Trophoblast cell (in vitro differentiated cells and primary cell): Measurements from ENCODE around the gene COASY.

ENCODE experiments used
- DNase-seq, 2 donors: peaks; one replicate each; pipeline ENCODE4 v3.0.0-alpha.2; 2016
- H2AFZ ChIP-seq: 2 replicates; pipeline ENCODE4 v1.6.1; 2013; ENCODE audit warnings: low read length, moderate library complexity, mild to moderate bottlenecking; ENCODE audit not compliant: insufficient read depth, poor library complexity
- H2AK5ac ChIP-seq: 2 replicates; pipeline ENCODE4 v1.6.1; 2013; ENCODE audit warnings: mild to moderate bottlenecking, low read length
- H2BK120ac ChIP-seq: 2 replicates; pipeline ENCODE4 v1.6.1; 2013; ENCODE audit warnings: low read length, mild to moderate bottlenecking, moderate library complexity; ENCODE audit not compliant: insufficient read depth, poor library complexity
- H2BK12ac ChIP-seq: 2 replicates; pipeline ENCODE4 v1.6.1; 2013; ENCODE audit warnings: mild to moderate bottlenecking, low read length, moderate library complexity
- H2BK5ac ChIP-seq: 2 replicates; pipeline ENCODE4 v1.6.1; 2013; ENCODE audit warnings: low read length, low read depth, moderate library complexity, mild to moderate bottlenecking; ENCODE audit not compliant: poor library complexity
- H3K14ac ChIP-seq: 2 replicates; pipeline ENCODE4 v1.6.1; 2013; ENCODE audit warnings: mild to moderate bottlenecking, low read length
- H3K18ac ChIP-seq: 2 replicates; pipeline ENCODE4 v1.6.1; 2013; ENCODE audit warnings: mild to moderate bottlenecking, low read length
- H3K23ac ChIP-seq: 2 replicates; pipeline ENCODE4 v1.6.1; 2013; ENCODE audit warnings: low read length
- H3K27ac ChIP-seq: 2 replicates; pipeline ENCODE4 v1.5.1; 2013; ENCODE audit warnings: low read depth, mild to moderate bottlenecking, inconsistent platforms, low read length, moderate library complexity
- H3K27me3 ChIP-seq: 2 replicates; pipeline ENCODE4 v1.6.1; 2013; ENCODE audit warnings: inconsistent platforms, mild to moderate bottlenecking, low read length, moderate library complexity; ENCODE audit not compliant: insufficient read depth
- H3K36me3 ChIP-seq, 2 experiments: 1 replicate in 1 of 2; 2 replicates in 1 of 2; pipeline ENCODE4 v1.6.1; 2013; ENCODE audit warnings: low read length in 2 of 2, mild to moderate bottlenecking in 2 of 2, moderate library complexity in 1 of 2; ENCODE audit not compliant: insufficient read depth in 2 of 2, control insufficient read depth in 1 of 2
- H3K4ac ChIP-seq: 2 replicates; pipeline ENCODE4 v1.6.1; 2013; ENCODE audit warnings: low read depth, mild to moderate bottlenecking, low read length, moderate library complexity
- H3K4me1 ChIP-seq, 2 experiments: 1 replicate in 1 of 2; 2 replicates in 1 of 2; pipeline ENCODE4 v1.6.1; 2013; ENCODE audit warnings: low read length in 2 of 2, mild to moderate bottlenecking in 2 of 2, moderate library complexity in 1 of 2; ENCODE audit not compliant: insufficient read depth in 2 of 2, control insufficient read depth in 1 of 2
- H3K4me2 ChIP-seq: 2 replicates; pipeline ENCODE4 v1.6.1; 2013; ENCODE audit warnings: inconsistent platforms, mild to moderate bottlenecking, low read length, moderate library complexity
- H3K4me3 ChIP-seq: 2 replicates; pipeline ENCODE4 v1.5.1; 2013; ENCODE audit warnings: mild to moderate bottlenecking, low read depth, low read length, inconsistent platforms
- H3K79me1 ChIP-seq: one replicate; pipeline ENCODE4 v1.6.1; 2013; ENCODE audit warnings: low read length
- H3K79me2 ChIP-seq: 2 replicates; pipeline ENCODE4 v1.6.1; 2013; ENCODE audit warnings: low read length, mild to moderate bottlenecking; ENCODE audit not compliant: control insufficient read depth, insufficient read depth, poor library complexity
- H3K9ac ChIP-seq: 2 replicates; pipeline ENCODE4 v1.6.1; 2013; ENCODE audit warnings: mild to moderate bottlenecking, low read length
- H3K9me3 ChIP-seq: 2 replicates; pipeline ENCODE4 v1.6.1; 2013; ENCODE audit warnings: low read depth, mild to moderate bottlenecking, control low read depth, inconsistent platforms, low read length; ENCODE audit not compliant: insufficient read depth
- H4K12ac ChIP-seq: 2 replicates; pipeline ENCODE4 v1.6.1; 2013; ENCODE audit warnings: low read depth, mild to moderate bottlenecking, low read length, moderate library complexity
- H4K8ac ChIP-seq: 2 replicates; pipeline ENCODE4 v1.6.1; 2013; ENCODE audit warnings: low read depth, mild to moderate bottlenecking, low read length, moderate library complexity
- H4K91ac ChIP-seq: one replicate; pipeline ENCODE4 v1.6.1; 2013; ENCODE audit warnings: low read depth, mild to moderate bottlenecking, low read length, moderate library complexity
- WGBS: extraction: QIAGEN DNeasy Blood & Tissue Kit; methylation state at CpG from one replicate; pipeline ENCODE4 v1.1.7; 2013; ENCODE audit warnings: missing lambda C conversion rate; ENCODE audit not compliant: insufficient read length, insufficient coverage; ENCODE audit errors: extremely low coverage; 5-methylcytosine and 5-hydroxymethylcytosine counted together

The COASY gene

DNA sequence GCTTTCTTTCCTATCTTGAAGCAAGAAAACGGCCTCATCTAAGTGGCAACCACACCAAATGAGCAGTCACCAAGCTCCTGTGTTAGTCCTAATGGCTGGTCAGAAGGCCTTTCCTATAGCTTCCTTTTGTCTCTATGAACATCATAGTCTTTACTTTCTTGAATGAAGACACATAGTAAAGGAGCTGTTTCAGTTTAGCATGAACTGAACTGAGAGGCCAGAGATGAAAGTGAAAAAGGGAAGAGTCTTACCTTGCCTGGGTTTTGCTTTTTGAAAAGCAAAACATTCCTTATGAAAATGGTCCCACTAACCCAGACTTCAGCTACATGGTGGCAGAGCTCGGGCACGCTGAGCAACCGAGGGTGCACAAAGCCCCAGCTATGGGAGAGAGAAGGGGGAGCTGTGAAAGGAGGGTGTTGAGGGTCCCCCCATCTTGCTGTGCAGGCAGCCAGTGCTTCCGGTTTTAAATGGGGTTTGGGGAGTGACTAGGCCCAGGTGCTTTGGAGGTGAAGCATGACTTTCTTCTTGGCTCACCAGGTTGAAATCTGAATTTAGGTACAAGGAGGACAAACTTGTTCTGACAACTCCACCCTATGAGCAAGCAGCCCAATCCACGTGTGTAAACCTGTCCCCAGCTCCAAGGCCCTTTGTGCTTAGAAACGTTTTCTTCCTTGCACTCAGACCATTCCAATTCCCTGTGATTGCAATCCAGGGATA is 24.7 kb downstream of the COASY start:
- no peak for DNase-seq
- Histone ChIP-seq H3K9ac (no peak overlapping the region), H3K27ac (no peak overlapping the region), H3K23ac (no peak overlapping the region), H3K4me1 (no peaks in the 10 kb centered on the region), H2BK120ac (no peak overlapping the region), H2AK5ac (no peak overlapping the region), H3K9me3 (peaks cover 2% of the 10 kb centered on the region), H3K18ac (no peak overlapping the region), H2AFZ (no peak overlapping the region), H4K8ac (no peak overlapping the region), H3K36me3 (peaks cover 40 to 68% of the 10 kb centered on the region in 2 experiments), H2BK12ac (no peak overlapping the region), H3K4me3 (no peak overlapping the region), H3K4me2 (no peak overlapping the region), H3K79me1 (no peaks in the 10 kb centered on the region), H3K27me3 (no peaks in the 10 kb centered on the region), H3K14ac (no peak overlapping the region), H3K4ac (no peak overlapping the region), H3K79me2 (no peaks in the 10 kb centered on the region), H4K12ac (no peak overlapping the region), H4K91ac (no peak overlapping the region), H2BK5ac (no peak overlapping the region)
- no CpG with 5 or more reads among the region's 7 CpGs for WGBS

DNA sequence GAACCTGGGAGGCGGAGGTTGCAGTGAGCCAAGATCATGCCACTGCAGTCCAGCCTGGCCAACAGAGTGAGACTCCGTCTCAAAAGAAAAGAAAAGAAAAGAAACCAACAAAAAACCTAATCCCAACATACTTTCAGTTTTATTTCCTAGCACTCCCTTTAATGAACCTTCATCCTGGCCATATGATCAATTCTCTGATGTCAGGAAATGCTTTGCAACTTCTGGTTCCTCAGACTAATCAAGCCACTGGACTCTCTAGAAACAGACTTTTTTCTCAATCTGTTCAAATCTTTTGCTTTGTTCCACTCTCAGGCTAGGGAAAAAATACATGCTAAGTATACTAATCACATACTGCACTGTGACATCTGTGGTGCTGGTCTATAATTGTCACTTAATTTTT is 28.9 kb downstream of the COASY start:
- Histone ChIP-seq H4K91ac (no peak overlapping the region), H4K12ac (no peak overlapping the region), H3K4me3 (no peak overlapping the region), H2BK5ac (no peak overlapping the region), H3K27ac (no peak overlapping the region), H3K9ac (no peak overlapping the region), H3K23ac (no peak overlapping the region), H3K9me3 (peaks cover 2% of the 10 kb centered on the region), H3K4me2 (no peak overlapping the region), H3K79me1 (no peaks in the 10 kb centered on the region), H4K8ac (no peak overlapping the region), H2AFZ (no peak overlapping the region), H3K36me3 (peaks cover 13 to 36% of the 10 kb centered on the region in 2 experiments), H3K18ac (no peak overlapping the region), H2BK12ac (no peak overlapping the region), H3K14ac (no peak overlapping the region), H2AK5ac (no peak overlapping the region), H2BK120ac (no peak overlapping the region), H3K79me2 (no peaks in the 10 kb centered on the region), H3K4me1 (no peaks in the 10 kb centered on the region), H3K27me3 (no peaks in the 10 kb centered on the region), H3K4ac (no peak overlapping the region)
- no CpG with 5 or more reads among the region's 2 CpGs for WGBS
- no peak for DNase-seq

DNA sequence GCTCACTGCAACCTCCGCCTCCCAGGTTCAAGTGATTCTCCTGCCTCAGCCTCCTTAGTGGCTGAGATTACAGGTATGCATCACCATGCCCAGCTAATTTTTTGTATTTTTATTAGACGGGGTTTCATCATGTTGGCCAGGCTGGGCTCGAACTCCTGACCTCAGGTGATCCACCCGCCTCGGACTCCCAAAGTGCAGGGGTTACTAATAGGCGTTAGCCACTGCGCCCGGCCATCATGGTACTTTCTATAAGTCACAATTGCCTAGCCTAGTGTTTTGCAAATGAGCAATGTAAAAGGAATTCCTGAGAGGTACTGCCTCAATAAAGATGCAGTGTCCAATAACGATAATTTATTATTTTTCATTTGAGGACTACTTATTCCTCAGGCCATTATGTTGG is 29.5 kb downstream of the COASY start:
- no peak overlapping the region for H2BK120ac ChIP-seq
- H3K14ac ChIP-seq = no peak overlapping the region
- peaks cover 2% of the 10 kb centered on the region for H3K9me3 ChIP-seq
- H4K12ac ChIP-seq = no peak overlapping the region
- no peak overlapping the region for H3K4me3 ChIP-seq
- no peak overlapping the region for H2AK5ac ChIP-seq
- H3K23ac ChIP-seq = no peak overlapping the region
- H3K27ac ChIP-seq = no peak overlapping the region
- no peak overlapping the region for H4K91ac ChIP-seq
- no peak overlapping the region for H2BK12ac ChIP-seq
- H3K9ac ChIP-seq = no peak overlapping the region
- no peak overlapping the region for H2AFZ ChIP-seq
- H4K8ac ChIP-seq = no peak overlapping the region
- no peak overlapping the region for H3K4ac ChIP-seq
- H3K79me1 ChIP-seq = no peaks in the 10 kb centered on the region
- H3K4me1 ChIP-seq = no peaks in the 10 kb centered on the region
- H3K18ac ChIP-seq = no peak overlapping the region
- H3K79me2 ChIP-seq = no peaks in the 10 kb centered on the region
- H3K36me3 ChIP-seq = peaks cover 13 to 33% of the 10 kb centered on the region in 2 experiments
- no peaks in the 10 kb centered on the region for H3K27me3 ChIP-seq
- H3K4me2 ChIP-seq = no peak overlapping the region
- H2BK5ac ChIP-seq = no peak overlapping the region
- no CpG with 5 or more reads among the region's 9 CpGs for WGBS
- DNase-seq = no peak

DNA sequence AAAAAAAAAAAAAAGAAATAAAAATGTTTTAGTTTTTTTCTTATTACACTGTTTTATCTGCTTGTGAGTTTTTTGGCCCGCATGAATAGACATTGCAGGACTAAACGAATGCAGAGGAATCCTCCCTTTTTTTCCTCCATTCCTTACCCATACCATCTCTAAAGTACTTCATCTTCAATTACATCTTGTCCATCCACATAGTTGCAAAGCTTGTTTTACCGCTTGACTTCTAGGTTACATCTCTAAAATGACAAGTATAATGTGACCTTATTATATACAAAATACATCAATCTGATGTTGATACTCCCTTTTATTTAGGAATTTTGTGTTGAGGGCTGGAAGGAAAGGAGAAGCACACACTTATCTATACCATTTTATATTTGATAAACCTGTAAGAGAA is 34.4 kb downstream of the COASY start:
- no peaks in the 10 kb centered on the region for H3K79me2 ChIP-seq
- no peaks in the 10 kb centered on the region for H3K79me1 ChIP-seq
- no peak overlapping the region for H3K14ac ChIP-seq
- H2AK5ac ChIP-seq = no peak overlapping the region
- WGBS = no CpG with 5 or more reads among the region's 3 CpGs
- no peak overlapping the region for H2AFZ ChIP-seq
- no peak overlapping the region for H3K27ac ChIP-seq
- no peak overlapping the region for H3K9ac ChIP-seq
- H3K18ac ChIP-seq = no peak overlapping the region
- H3K4me3 ChIP-seq = no peak overlapping the region
- peaks cover 4% of the 10 kb centered on the region in 2 experiments for H3K36me3 ChIP-seq
- no peak overlapping the region for H2BK120ac ChIP-seq
- no peaks in the 10 kb centered on the region for H3K27me3 ChIP-seq
- no peak overlapping the region for H3K4me2 ChIP-seq
- H3K23ac ChIP-seq = no peak overlapping the region
- no peak overlapping the region for H2BK12ac ChIP-seq
- no peak overlapping the region for H3K4ac ChIP-seq
- no peak overlapping the region for H4K8ac ChIP-seq
- H4K91ac ChIP-seq = no peak overlapping the region
- H3K4me1 ChIP-seq = no peaks in the 10 kb centered on the region
- DNase-seq = peak in 1 of 2 donors; percentile 80
- H3K9me3 ChIP-seq = no peaks in the 10 kb centered on the region
- H4K12ac ChIP-seq = no peak overlapping the region
- H2BK5ac ChIP-seq = no peak overlapping the region
